ENCODE measurements around the gene H2AZ1.

H2AZ1 gene

DNA sequence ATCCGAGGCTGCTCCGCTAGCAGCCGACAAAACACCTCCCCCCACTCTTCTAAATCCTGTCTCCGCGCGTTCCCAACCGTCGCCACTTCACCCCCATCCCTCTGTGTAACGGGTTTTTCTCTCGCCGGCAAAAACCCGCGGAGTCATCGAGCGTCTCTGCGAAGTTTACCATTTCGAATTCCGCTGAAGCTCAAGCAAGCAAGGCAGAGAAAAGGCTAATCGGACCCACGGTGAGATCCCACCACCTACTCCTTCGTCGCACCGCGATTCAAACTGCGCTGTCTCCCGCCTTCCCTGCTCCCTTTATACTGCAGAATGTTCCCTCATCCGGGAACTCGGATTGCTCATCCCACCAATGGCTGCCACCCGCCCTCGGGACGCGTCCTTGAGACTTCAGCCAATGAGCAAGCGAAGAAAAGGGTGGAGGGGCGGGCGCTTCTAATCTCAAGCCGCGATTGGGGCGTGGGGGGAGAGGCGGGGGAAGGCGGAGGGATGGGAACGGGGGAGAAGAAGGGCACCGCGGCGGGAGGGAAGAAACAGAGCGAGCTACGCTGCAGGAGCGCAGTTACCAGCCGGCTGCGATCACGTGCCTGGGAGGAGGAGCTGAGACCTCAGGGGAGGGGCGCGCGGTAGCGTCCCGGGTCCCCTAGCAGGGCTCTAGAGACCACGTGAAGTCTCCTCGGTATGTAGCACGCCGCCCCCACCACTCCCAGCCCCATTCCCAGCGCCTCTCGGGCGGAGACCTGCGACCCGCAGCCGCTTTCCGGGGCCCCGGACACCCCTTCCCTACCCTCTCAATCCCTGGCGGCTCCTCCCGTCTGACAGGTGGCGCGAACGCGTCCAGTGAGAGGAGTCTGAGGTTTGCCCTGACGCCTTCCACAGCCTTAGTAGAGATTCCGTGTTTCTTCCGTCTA, at the start of gene H2AZ1:
TSS of gene H2AZ1 (minus strand) at position 277 of the 914 bp plus-strand sequence. CDS start at position 172, 105 bp downstream.
- no peak for TF ChIP-seq ZNF274 (IDR thresholded peaks at IDR 0.05; ENCODE audit: low read depth, low read length)
- H3K4me3 ChIP-seq (ENCODE audit: low read length), result peak within 1 kb of the TSS; percentile 96

DNA sequence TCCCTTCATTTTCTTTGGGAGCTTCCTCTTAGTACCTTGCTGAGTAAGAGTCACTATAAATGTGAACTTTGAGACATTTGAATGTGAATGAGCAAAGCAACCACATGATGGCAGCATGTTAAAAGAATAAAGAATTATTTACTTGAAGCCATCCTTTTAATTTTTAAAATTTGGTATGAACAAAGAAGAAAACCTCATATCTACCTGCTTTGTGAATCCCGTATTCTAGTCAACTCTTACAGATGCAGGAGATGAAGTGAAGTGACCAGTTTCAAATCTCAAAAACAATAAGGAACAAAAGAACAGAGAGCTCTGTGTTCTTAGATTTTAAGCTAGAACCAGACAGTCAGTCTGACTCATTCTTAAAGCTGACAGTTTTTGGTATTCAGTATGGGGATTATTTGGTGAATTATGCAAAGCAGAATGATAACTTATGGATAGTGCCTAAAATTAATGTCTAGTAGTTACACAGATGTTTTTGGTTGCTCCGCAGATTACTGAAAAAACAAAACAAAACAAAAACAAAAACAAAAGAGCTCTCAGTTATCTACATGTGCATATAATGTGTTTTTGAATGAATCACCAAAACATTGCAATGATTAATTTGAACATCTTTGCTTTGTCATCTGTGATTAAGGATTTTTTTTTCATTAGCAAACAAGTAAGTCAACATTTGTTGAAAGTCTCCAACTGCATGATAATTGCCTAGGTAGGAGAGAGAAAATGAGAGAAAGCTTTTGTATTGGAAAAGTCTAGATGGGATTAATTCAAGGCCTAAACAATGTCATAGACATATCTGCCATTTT, 48.2 kb upstream of the H2AZ1 start:
- TF ChIP-seq ZNF274 (IDR thresholded peaks at IDR 0.05; ENCODE audit: low read depth, low read length), result no peak
- no peak overlapping the region for H3K4me3 ChIP-seq (ENCODE audit: low read length)

GRCh38 chr4:99991741-99992140, 41.7 kb upstream of the H2AZ1 start:
- no peak for TF ChIP-seq ZNF274 (IDR thresholded peaks at IDR 0.05; ENCODE audit: low read depth, low read length)
- H3K4me3 ChIP-seq (ENCODE audit: low read length), result no peak overlapping the region

- no peak for TF ChIP-seq ZNF274 (IDR thresholded peaks at IDR 0.05; ENCODE audit: low read depth, low read length)
- H3K4me3 ChIP-seq (ENCODE audit: low read length), result no peak overlapping the region
Observed at GRCh38 chr4:99987681-99988080, 37.6 kb upstream of the H2AZ1 start.

GRCh38 chr4:99986792-99987191, 36.7 kb upstream of the H2AZ1 start:
- no peak overlapping the region for H3K4me3 ChIP-seq (ENCODE audit: low read length)
- no peak for TF ChIP-seq ZNF274 (IDR thresholded peaks at IDR 0.05; ENCODE audit: low read depth, low read length)

DNA sequence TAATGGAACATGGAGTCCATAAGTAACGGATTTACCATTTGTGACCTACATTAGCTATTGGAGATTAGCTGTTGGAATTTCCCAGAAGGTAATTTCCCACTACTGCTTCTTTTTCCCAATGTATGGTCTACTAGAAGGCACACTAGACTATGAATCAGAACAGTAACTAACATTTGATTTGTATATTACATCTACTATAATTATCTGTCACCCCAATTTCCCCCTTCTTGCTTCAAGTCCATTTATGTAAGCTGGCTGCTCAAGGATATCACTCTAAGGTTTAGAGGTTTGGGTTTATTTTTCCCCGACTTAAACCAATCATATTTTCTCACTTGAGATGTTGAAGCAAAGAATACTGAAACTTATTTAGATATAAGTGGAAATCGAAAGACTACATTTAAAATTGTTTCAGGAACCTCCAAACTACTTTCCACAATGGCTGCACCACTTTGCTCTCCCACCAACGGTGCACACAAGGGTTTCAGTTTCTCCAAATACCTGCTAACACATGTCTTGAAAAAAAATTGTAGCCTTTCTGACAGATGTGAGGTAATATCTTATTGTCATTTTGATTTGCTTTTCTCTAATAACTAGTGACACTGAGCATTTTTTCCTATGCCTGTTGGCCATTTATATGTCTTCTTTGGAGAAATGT, 33.3 kb upstream of the H2AZ1 start:
- TF ChIP-seq ZNF274 (IDR thresholded peaks at IDR 0.05; ENCODE audit: low read depth, low read length), result no peak
- H3K4me3 ChIP-seq (ENCODE audit: low read length), result no peak overlapping the region

GRCh38 chr4:99979872-99980271, 29.8 kb upstream of the H2AZ1 start:
- no peak overlapping the region for H3K4me3 ChIP-seq (ENCODE audit: low read length)

DNA sequence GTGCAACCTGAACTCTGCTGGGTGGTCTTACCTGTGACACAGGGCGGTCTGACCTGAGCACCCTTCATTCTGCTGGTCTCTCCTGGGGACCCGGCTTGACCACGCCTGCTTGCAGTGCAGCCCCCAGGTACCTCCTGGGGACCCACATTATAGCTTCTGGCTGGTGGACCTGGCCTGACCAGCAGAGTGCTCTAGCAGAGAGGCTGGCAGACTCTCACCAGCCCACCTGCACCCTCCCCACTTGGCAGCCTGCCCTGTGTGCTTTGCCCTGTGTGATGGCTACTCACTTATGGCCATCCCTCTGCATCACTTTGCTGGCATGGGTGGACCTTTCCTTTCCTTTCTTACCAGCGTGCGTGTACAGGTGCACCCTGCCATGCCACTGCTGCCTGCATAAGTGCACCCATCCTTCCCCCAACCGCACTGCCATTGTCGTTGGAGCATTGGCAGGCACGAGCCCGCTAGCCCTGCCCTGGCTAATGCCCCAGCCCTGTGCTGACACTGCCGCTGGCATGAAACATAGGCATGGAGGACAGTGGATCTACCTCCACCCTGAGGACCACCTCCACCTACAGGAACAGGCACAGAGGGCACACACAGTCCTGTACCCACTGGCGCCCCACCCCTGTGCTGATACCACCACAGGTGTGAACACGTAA, 21.5 kb upstream of the H2AZ1 start:
- no peak overlapping the region for H3K4me3 ChIP-seq (ENCODE audit: low read length)
- no peak for TF ChIP-seq ZNF274 (IDR thresholded peaks at IDR 0.05; ENCODE audit: low read depth, low read length)

More at GRCh38 chr4:99979872-99980271, 29.8 kb upstream of the H2AZ1 start:
- TF ChIP-seq ZNF274 (IDR thresholded peaks at IDR 0.05; ENCODE audit: low read depth, low read length), result no peak

DNA sequence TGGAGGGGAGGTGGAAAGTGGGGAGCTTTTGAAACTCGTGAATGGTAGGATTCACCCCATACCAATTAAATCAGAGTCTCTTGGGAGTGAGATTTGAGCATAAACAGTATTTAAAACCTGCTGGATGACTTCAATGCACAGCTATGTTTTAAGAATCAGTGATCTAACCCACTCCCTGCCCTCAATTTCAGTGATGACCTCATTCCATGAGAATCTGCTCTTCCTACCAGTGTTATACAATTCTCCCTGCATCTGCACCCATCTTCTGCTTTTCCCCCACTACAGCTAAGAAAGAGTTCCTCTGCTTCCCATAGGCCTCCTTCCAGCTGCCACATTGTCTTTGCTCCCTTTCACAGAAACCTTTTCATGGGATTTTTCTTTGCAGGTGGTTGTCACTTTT, 18.3 kb upstream of the H2AZ1 start:
- no peak overlapping the region for H3K4me3 ChIP-seq (ENCODE audit: low read length)
- TF ChIP-seq ZNF274 (IDR thresholded peaks at IDR 0.05; ENCODE audit: low read depth, low read length), result no peak

GRCh38 chr4:99966692-99967091, 16.6 kb upstream of the H2AZ1 start:
- no peak overlapping the region for H3K4me3 ChIP-seq (ENCODE audit: low read length)
- TF ChIP-seq ZNF274 (IDR thresholded peaks at IDR 0.05; ENCODE audit: low read depth, low read length), result no peak

DNA sequence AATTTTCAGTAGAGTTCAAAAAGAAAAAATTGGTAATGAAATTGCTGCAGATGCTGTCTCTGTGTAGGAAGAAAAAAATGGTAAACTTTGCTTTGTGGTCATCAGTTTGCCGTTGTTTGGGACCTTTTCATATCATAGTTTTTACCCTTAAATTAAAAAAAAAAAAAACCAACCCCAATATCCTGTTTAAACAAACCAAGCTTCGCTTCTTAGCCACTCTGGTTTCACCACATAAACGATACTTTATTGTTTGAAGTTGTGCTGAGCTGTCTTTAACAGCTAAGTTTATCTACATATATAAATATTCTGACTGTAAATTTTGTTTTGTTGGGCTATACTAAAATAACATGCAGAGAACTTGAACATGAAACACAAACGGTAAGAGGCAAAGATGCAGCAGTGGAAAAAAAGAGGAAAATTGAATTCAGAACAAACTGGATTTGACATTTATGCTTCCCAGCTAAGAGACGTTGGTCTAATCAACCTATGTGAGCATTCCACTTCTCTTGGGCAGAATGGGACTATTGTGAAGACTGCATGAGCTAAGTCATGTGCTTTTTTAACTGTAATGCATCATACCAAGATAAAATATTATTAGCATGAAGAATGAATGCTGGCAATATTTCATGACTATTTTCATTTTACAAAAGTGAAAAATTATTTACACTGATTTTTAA, 15.7 kb upstream of the H2AZ1 start:
- H3K4me3 ChIP-seq (ENCODE audit: low read length), result no peak overlapping the region
- no peak for TF ChIP-seq ZNF274 (IDR thresholded peaks at IDR 0.05; ENCODE audit: low read depth, low read length)

GRCh38 chr4:99965173-99965572, 15.1 kb upstream of the H2AZ1 start:
- TF ChIP-seq ZNF274 (IDR thresholded peaks at IDR 0.05; ENCODE audit: low read depth, low read length), result no peak
- no peak overlapping the region for H3K4me3 ChIP-seq (ENCODE audit: low read length)

- no peak for TF ChIP-seq ZNF274 (IDR thresholded peaks at IDR 0.05; ENCODE audit: low read depth, low read length)
- H3K4me3 ChIP-seq (ENCODE audit: low read length), result no peak overlapping the region
Observed at GRCh38 chr4:99961711-99962110, 11.6 kb upstream of the H2AZ1 start.
